Upper lobe of left lung (tissue), 6 donors: ENCODE results near the gene MAU2. TPM values are rescaled to one million over a fixed set of nuclear protein-coding genes. Genes with fewer than 3 reads are reported as not detected.
"Not testable (repeated sequence)": the region's sequence is repeated elsewhere in the genome, so short reads cannot be mapped to it uniquely, and the experiment has no call there.

Experiments used
- ATAC-seq, 2 donors: fragments of 200-7000 bp; cut with Tn5 transposase; one replicate each; pipeline ENCODE4 v1.9.1; 2022; ENCODE audit warnings: mild to moderate bottlenecking in 2 of 2, moderate library complexity in 2 of 2; ENCODE audit not compliant: low FRiP score in 2 of 2
- DNase-seq, 2 donors: peaks; one replicate each; pipeline ENCODE4 v3.0.0-alpha.2; 2019 to 2020
- H3K27ac ChIP-seq, 4 donors: fragments of 200-600 bp; sonication (generic); one replicate each; pipeline ENCODE4 v1.5.1; 2016 to 2019
- H3K27me3 ChIP-seq, 4 donors: fragments of 200-600 bp; sonication (generic); one replicate each; pipeline ENCODE4 v1.5.1; 2017 to 2019
- H3K36me3 ChIP-seq, 4 donors: fragments of 200-600 bp; sonication (generic); one replicate each; pipeline ENCODE4 v1.5.1; 2016 to 2019
- H3K4me1 ChIP-seq, 4 donors: fragments of 200-600 bp; sonication (generic); one replicate each; pipeline ENCODE4 v1.5.1; 2018 to 2019
- H3K4me3 ChIP-seq, 4 donors: fragments of 200-600 bp; sonication (generic); one replicate each; pipeline ENCODE4 v1.5.1; 2017 to 2019; ENCODE audit warnings: mild to moderate bottlenecking in 2 of 4, moderate library complexity in 1 of 4
- H3K9me3 ChIP-seq, 4 donors: fragments of 200-600 bp; sonication (generic); one replicate each; pipeline ENCODE4 v1.5.1; 2018 to 2019
- EP300 ChIP-seq, 4 donors: sonication (generic); formaldehyde crosslinking; IDR thresholded peaks; one replicate each; pipeline ENCODE4 v1.5.1; 2017; ENCODE audit warnings: antibody characterized with exemption in 4 of 4, control low read depth in 2 of 4
- POLR2A ChIP-seq, 4 donors: fragments of 450-650 bp; IDR thresholded peaks; one replicate each; pipeline ENCODE4 v1.5.1; 2016 to 2017; ENCODE audit warnings: antibody characterized with exemption in 4 of 4, mild to moderate bottlenecking in 2 of 4
- POLR2AphosphoS5 ChIP-seq, 2 donors: sonication (generic); formaldehyde crosslinking; IDR thresholded peaks; one replicate each; pipeline ENCODE4 v1.5.1; 2017; ENCODE audit warnings: antibody characterized with exemption in 2 of 2
- WGBS, 2 donors: methylation state at CpG; one replicate each; pipeline ENCODE4 v1.1.5; 2017 to 2018; 5-methylcytosine and 5-hydroxymethylcytosine counted together
- total RNA-seq, 6 donors: library from RNA; depleted of rRNA in 4 of 6; stranded (reverse); fragments of >200 nt in 4 of 6; gene quantifications; one replicate each; pipeline versions ENCODE4 v1.1.0 to v1.2.1, GENCODE V29; 2016 to 2021
- TF ChIP-seq, protein P1 (sequence below), 6 experiments: fragments of 450-650 bp in 4 of 6; fragments of 200-600 bp in 2 of 6; sonication (generic) in 2 of 6; IDR thresholded peaks; one replicate each; pipeline ENCODE4 v1.5.1; 2016 to 2019; ENCODE audit warnings: antibody characterized with exemption in 6 of 6
- donor health status: DM: no; HTN: no; CAD: no; lungs with moderate emphysema.
- donor health status: DM: no; HTN: yes; CAD: no; lungs with severe emphysema.

MAU2 gene
- total RNA-seq, 6 donors from 2014 or later = 42.3 to 166 (median 64.2) TPM

DNA sequence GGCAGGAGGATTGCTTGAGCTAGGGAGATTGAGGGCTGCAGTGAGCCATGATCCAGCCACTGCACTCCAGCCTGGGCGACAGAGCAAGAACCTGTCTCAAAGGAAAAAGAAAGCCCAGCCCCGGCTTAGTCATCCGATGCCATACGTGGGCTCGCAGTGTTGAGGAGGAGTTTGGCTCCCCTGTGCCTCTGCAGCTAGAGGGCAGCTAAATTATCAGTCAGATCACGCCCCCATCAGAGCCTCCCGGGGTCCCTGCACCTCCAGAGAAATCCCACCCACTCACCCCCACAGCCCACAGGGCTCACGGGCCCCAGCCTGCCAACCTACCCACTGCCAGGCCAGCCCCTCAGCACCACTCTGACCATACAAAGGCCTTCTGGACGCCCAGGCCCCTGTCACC, 27.6 kb downstream of the MAU2 start:
- WGBS, 2 donors = 89 to 92% methylated on average over 6 to 9 of the region's 9 CpGs
- H3K27me3 ChIP-seq = no peaks in the 10 kb centered on the region
- no peak overlapping the region for H3K27ac ChIP-seq
- no peak for TF ChIP-seq POLR2A (IDR thresholded peaks at IDR 0.05)
- no peak overlapping the region for H3K4me3 ChIP-seq
- no peak for ATAC-seq
- DNase-seq = no peak
- H3K4me1 ChIP-seq = no peaks in the 10 kb centered on the region
- H3K9me3 ChIP-seq = no peaks in the 10 kb centered on the region
- H3K36me3 ChIP-seq = peaks cover 20 to 100% (median 85%) of the 10 kb centered on the region in 4 donors

DNA sequence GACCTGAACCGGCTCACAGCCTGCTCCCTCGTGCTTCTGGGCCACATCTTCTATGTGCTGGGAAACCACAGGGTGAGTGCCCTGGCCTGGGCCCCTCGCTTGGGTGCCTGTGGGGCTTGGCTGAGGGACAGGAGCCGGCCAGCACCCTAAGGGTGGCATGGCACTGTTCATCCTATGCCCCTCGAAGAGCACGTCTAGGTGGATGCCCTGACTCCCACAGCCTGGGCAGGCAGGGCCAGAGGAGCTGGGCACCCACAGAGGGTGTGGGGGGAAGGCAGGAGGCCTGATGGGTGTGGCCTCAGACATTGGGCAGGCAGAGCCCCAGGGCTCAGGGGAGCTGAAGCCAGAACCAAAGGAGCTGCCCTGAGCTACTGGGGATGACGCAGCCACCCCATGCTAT, 28.7 kb downstream of the MAU2 start:
- TF ChIP-seq POLR2A (IDR thresholded peaks at IDR 0.05) = no peak
- TF ChIP-seq POLR2AphosphoS5 (IDR thresholded peaks at IDR 0.05) = no peak
- no peak for TF ChIP-seq EP300 (IDR thresholded peaks at IDR 0.05)
- TF ChIP-seq, protein P1, sequence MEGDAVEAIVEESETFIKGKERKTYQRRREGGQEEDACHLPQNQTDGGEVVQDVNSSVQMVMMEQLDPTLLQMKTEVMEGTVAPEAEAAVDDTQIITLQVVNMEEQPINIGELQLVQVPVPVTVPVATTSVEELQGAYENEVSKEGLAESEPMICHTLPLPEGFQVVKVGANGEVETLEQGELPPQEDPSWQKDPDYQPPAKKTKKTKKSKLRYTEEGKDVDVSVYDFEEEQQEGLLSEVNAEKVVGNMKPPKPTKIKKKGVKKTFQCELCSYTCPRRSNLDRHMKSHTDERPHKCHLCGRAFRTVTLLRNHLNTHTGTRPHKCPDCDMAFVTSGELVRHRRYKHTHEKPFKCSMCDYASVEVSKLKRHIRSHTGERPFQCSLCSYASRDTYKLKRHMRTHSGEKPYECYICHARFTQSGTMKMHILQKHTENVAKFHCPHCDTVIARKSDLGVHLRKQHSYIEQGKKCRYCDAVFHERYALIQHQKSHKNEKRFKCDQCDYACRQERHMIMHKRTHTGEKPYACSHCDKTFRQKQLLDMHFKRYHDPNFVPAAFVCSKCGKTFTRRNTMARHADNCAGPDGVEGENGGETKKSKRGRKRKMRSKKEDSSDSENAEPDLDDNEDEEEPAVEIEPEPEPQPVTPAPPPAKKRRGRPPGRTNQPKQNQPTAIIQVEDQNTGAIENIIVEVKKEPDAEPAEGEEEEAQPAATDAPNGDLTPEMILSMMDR (IDR thresholded peaks at IDR 0.05) = no peak
- Histone ChIP-seq H3K9me3 (no peaks in the 10 kb centered on the region), H3K4me1 (no peaks in the 10 kb centered on the region), H3K4me3 (no peak overlapping the region), H3K27ac (no peak overlapping the region), H3K27me3 (no peaks in the 10 kb centered on the region), H3K36me3 (peaks cover 26 to 100% (median 85%) of the 10 kb centered on the region in 4 donors)
- ATAC-seq (peak in 1 of 2 donors; percentile 12), DNase-seq (no peak)
- 96 to 98% methylated on average over 5 to 7 of the region's 7 CpGs for WGBS, 2 donors

DNA sequence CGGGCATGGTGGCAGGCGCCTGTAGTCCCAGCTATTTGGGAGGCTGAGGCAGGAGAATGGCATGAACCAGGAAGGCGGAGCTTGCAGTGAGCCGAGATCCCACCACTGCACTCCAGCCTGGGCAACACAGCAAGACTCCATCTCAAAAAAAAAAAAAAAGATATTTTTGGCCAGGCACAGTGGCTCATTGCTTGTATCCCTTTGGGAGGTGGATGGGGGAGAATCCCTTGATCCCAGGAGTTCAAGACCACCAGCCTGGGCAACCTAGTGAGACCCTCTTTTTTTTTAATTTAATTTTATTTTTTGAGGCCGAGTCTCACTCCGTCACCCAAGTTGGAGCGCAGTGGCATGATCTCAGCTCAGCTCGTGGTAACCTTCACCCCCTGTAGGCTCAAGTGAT, 30.1 kb downstream of the MAU2 start:
- not testable (repeated sequence) for H3K27ac ChIP-seq, H3K27me3 ChIP-seq, ATAC-seq, H3K9me3 ChIP-seq, H3K4me3 ChIP-seq, DNase-seq, H3K4me1 ChIP-seq
- peaks cover 40 to 100% (median 85%) of the 10 kb centered on the region in 4 donors for H3K36me3 ChIP-seq
- WGBS, 2 donors = 93 to 94% methylated on average over 8 of the region's 8 CpGs

DNA sequence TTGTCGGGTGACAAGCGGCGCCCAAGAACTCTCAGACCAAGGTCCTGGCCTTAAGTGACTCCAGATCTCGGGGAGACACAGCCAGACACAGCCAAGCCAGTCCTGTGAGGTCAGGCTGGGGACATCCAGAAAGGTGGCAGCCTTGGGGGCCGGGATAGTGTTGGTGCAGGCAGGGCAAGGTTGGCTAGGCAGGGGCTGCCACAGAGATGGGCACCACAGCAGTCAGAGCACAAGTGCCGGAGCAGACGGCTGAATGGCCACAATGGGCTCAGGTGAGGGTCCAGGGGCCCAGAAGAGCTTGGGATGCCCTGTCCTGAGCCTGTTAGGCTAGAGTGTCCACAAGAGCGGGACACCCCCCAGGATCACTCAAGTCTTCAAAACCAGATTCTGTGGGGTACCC, 32.2 kb downstream of the MAU2 start:
- WGBS, 2 donors = 96 to 100% methylated on average over 5 to 8 of the region's 8 CpGs
- H3K9me3 ChIP-seq = no peaks in the 10 kb centered on the region
- ATAC-seq (no peak), DNase-seq (no peak)
- no peak overlapping the region for H3K27ac ChIP-seq
- no peaks in the 10 kb centered on the region for H3K4me1 ChIP-seq
- peaks cover 52 to 100% (median 80%) of the 10 kb centered on the region in 4 donors for H3K36me3 ChIP-seq
- TF ChIP-seq POLR2A (IDR thresholded peaks at IDR 0.05) = no peak
- no peak for TF ChIP-seq POLR2AphosphoS5 (IDR thresholded peaks at IDR 0.05)
- TF ChIP-seq, protein P1 (IDR thresholded peaks at IDR 0.05) = no peak
- no peak for TF ChIP-seq EP300 (IDR thresholded peaks at IDR 0.05)
- no peaks in the 10 kb centered on the region for H3K27me3 ChIP-seq
- H3K4me3 ChIP-seq = no peak overlapping the region

DNA sequence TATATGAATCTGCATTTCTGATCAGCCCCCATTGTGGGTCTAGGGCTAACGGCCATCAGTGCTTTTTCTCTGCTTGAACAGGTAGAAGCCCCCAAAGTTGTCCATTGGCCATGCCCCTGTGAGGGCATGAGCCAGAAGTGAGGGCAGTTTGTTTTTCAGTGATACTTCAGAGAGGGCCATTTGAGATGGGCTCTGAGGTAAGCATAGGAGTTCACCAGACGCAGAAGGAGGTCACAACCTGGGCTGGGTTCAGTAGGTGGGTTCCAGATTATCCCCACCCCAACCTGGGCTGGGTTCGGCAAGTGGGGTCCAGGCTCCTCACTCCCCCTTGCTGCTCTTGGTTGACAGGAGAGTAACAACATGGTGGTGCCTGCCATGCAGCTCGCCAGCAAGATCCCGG, 33.4 kb downstream of the MAU2 start:
- Histone ChIP-seq H3K4me3 (no peak overlapping the region), H3K36me3 (peaks cover 41 to 91% (median 69%) of the 10 kb centered on the region in 4 donors), H3K27ac (no peak overlapping the region), H3K4me1 (peaks cover 0 to 4% (median 2%) of the 10 kb centered on the region in 4 donors), H3K27me3 (no peaks in the 10 kb centered on the region), H3K9me3 (no peaks in the 10 kb centered on the region)
- ATAC-seq (no peak), DNase-seq (no peak)
- 90 to 97% methylated on average over 2 to 5 of the region's 5 CpGs for WGBS, 2 donors
- TF ChIP-seq, protein P1 (IDR thresholded peaks at IDR 0.05) = no peak
- TF ChIP-seq POLR2A (IDR thresholded peaks at IDR 0.05) = no peak
- TF ChIP-seq POLR2AphosphoS5 (IDR thresholded peaks at IDR 0.05) = no peak
- TF ChIP-seq EP300 (IDR thresholded peaks at IDR 0.05) = no peak

DNA sequence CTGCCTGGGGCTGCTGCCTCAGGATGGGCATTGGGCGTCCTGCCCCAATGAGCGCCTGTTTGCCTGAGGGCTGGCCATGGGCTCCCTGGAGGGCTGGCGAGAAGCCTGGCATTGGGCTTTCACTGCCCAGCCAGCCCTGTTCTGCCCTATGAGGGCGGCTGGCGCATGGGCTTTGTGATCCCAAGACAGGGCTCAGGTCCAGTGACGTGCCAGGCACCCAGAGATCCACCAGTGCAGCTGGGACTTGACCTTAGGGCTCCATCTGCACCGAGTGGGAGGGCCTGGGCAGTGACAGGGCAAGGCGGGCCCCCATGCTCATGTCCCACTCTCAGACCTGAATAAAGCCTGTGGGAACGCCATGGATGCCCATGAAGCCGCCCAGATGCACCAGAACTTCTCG, 34.3 kb downstream of the MAU2 start:
- H3K9me3 ChIP-seq = no peaks in the 10 kb centered on the region
- ATAC-seq (no peak), DNase-seq (peak in 1 of 2 donors; percentile 61)
- no peaks in the 10 kb centered on the region for H3K27me3 ChIP-seq
- H3K27ac ChIP-seq = no peak overlapping the region
- TF ChIP-seq POLR2A (IDR thresholded peaks at IDR 0.05) (no peak), POLR2AphosphoS5 (IDR thresholded peaks at IDR 0.05) (no peak)
- 98 to 100% methylated on average over 1 to 10 of the region's 11 CpGs for WGBS, 2 donors
- H3K4me1 ChIP-seq = peaks cover 0 to 8% (median 3%) of the 10 kb centered on the region in 4 donors
- no peak overlapping the region for H3K4me3 ChIP-seq
- H3K36me3 ChIP-seq = peaks cover 37 to 82% (median 61%) of the 10 kb centered on the region in 4 donors
